ENCODE data around the gene LMOD1.

LMOD1 gene

DNA sequence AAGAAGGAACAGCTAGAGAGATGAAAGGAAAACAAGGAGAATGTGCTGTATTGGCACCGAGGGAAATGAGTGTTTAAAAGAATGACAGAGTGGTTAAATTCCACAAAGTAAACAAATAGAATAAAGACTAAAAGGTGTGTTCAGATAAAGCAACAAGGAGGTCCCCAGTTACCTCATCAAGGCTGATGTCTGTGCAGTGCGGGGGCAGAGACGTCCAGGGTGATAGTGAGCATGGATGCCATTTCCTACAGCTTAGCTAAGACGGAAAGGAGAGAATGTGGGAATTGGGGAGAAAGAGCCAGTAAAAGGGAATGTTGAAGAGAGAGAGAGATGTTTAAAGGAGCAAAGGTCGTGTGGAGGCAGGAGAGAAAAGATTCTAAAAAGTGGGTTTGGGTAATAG is 15.5 kb downstream of the LMOD1 start:
- H3K4me3 ChIP-seq (replicated peaks in 1 of 2; ENCODE audit: low read depth in 2 of 2, low read length in 2 of 2), result no peak overlapping the region
- no peak for TF ChIP-seq CTCF (IDR thresholded peaks at IDR 0.05; ENCODE audit: low read depth, low read length)
- DNase-seq (ENCODE audit: low read depth in 2 of 2), result no peak

GRCh38 chr1:201930137-201930536 is 16.2 kb downstream of the LMOD1 start:
- no peak for TF ChIP-seq CTCF (IDR thresholded peaks at IDR 0.05; ENCODE audit: low read depth, low read length)
- H3K4me3 ChIP-seq (replicated peaks in 1 of 2; ENCODE audit: low read depth in 2 of 2, low read length in 2 of 2), result no peak overlapping the region
- DNase-seq (ENCODE audit: low read depth in 2 of 2), result no peak

DNA sequence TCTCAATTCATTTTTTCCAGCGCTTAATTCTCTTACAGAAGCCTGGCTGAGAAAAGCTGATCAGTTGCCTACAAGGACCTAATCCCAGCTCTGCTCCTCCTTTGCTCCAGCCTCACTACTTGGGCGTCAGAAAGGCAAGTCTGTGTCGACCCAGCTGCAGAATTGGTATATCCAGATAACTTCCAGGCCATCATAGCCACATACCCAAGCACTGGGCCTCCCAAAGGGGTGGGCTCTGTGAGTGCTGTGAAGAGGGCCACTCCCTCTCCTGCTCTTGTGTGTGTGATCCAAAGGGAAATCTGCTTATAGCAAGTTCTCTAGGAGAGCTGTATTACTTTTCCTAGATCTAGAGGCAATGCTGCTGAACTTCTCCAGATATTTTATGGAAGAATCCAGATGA is 18.1 kb downstream of the LMOD1 start:
- no peak for TF ChIP-seq CTCF (IDR thresholded peaks at IDR 0.05; ENCODE audit: low read depth, low read length)
- no peak overlapping the region for H3K4me3 ChIP-seq (replicated peaks in 1 of 2; ENCODE audit: low read depth in 2 of 2, low read length in 2 of 2)
- no peak for DNase-seq (ENCODE audit: low read depth in 2 of 2)

- peak in 1 of 2 donors; percentile 39 for DNase-seq (ENCODE audit: low read depth in 2 of 2)
- no peak for TF ChIP-seq CTCF (IDR thresholded peaks at IDR 0.05; ENCODE audit: low read depth, low read length)
- H3K4me3 ChIP-seq (replicated peaks in 1 of 2; ENCODE audit: low read depth in 2 of 2, low read length in 2 of 2), result no peak overlapping the region
Measured at GRCh38 chr1:201925981-201926645, 20.2 kb downstream of the LMOD1 start.

DNA sequence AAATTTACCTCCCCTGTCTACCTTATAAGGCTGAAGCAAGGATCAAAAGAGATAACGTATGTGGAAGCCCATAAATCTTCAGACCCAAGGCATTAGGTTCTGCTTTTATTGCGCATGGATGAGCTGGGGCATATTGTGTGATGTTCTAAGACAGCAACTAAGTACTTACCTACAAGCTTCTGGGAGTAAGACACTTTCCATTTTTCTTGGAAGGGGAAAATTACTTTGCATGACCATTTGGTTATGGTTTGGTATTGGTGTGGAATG is 21.1 kb downstream of the LMOD1 start:
- no peak for DNase-seq (ENCODE audit: low read depth in 2 of 2)
- no peak overlapping the region for H3K4me3 ChIP-seq (replicated peaks in 1 of 2; ENCODE audit: low read depth in 2 of 2, low read length in 2 of 2)
- no peak for TF ChIP-seq CTCF (IDR thresholded peaks at IDR 0.05; ENCODE audit: low read depth, low read length)

- H3K4me3 ChIP-seq (replicated peaks in 1 of 2; ENCODE audit: low read depth in 2 of 2, low read length in 2 of 2), result no peak overlapping the region
- TF ChIP-seq CTCF (IDR thresholded peaks at IDR 0.05; ENCODE audit: low read depth, low read length), result no peak
- DNase-seq (ENCODE audit: low read depth in 2 of 2), result peak in 1 of 2 donors; percentile 29
Measured at GRCh38 chr1:201921952-201922558, 24.3 kb downstream of the LMOD1 start.

- DNase-seq (ENCODE audit: low read depth in 2 of 2), result no peak
- TF ChIP-seq CTCF (IDR thresholded peaks at IDR 0.05; ENCODE audit: low read depth, low read length), result no peak
- H3K4me3 ChIP-seq (replicated peaks in 1 of 2; ENCODE audit: low read depth in 2 of 2, low read length in 2 of 2), result no peak overlapping the region
Measured at GRCh38 chr1:201918343-201918742, 28.0 kb downstream of the LMOD1 start.
